ENCODE measurements around the gene OR8D2.
"Not testable (repeated sequence)": the region's sequence is repeated elsewhere in the genome, so short reads cannot be mapped to it uniquely, and the experiment has no call there.

The OR8D2 gene

DNA sequence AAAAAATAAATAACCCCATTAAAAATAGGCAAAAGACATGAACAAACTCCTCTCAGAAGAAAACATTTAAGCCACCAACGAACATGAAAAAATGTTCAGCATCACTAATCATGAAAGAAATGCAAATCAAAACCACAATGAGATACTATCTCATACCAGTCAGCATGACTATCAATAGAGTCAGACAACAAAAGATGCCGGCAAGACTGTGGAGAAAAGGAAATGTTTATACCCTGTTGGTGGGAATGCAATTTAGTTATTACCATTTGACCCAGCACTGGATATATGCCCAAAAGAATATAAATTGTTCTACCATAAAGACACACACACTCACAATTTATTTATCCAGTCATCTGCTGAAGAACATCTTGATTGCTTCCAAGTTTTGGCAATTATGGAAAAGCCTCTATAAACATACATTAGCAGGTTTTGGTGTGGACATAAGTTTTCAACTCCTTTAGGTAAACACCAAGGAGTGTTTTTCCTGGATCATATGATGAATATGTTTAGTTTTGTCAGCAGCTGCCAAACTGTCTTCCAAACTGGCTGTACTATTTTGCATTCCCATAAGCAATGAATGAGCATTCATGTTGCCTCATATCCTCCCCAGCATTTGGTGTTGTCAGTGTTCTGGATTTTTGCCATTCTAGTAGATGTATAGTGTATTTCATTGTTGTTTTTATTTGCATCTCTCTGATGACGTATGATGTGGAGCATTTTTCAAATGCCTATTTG lies 34.2 kb downstream of the OR8D2 start:
- no peak for DNase-seq

GRCh38 chr11:124278261-124278660 lies 41.7 kb downstream of the OR8D2 start:
- no peak for DNase-seq

DNA sequence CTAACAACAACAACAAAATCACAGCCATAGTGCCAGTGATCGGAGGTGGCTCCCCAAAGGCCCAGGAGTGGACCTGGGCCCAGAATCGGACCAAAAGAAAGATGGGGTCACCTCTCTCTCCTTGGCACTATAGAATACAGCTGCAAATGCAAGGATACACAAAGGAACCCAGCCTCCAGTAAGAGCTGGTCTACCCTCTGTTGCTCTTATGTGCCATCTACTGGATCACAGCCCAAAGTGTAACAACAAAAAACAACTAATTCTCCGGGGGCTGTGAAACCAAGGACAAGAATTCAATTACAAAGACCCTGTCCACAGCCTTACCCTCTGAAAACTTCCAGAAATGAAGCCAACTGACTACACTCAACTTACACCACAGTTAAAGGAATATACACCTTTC lies 42.2 kb downstream of the OR8D2 start:
- no peak for DNase-seq

- no peak for DNase-seq
Measured at GRCh38 chr11:124277207-124277606, 42.8 kb downstream of the OR8D2 start.

- DNase-seq = no peak
Measured at GRCh38 chr11:124276081-124276480, 43.9 kb downstream of the OR8D2 start.

DNA sequence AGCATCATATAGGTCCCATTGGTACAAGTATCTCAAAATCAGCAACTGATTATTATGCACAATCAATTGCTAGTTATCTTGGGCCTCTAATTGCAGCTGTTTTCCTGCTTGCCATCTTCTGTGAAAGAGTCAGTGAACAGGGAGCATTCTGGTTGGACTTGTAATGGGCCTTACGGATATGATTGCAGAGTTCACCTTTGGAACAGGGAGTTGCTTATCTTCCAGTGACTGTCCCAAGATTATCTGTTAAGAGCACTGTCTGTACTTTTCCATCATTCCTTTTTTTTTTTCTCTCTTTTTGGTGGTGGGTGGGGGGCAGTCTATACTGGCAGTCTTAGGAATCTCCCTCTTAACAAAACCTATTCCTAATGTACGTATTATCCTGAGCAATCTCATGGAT lies 46.0 kb downstream of the OR8D2 start:
- no peak for DNase-seq

DNA sequence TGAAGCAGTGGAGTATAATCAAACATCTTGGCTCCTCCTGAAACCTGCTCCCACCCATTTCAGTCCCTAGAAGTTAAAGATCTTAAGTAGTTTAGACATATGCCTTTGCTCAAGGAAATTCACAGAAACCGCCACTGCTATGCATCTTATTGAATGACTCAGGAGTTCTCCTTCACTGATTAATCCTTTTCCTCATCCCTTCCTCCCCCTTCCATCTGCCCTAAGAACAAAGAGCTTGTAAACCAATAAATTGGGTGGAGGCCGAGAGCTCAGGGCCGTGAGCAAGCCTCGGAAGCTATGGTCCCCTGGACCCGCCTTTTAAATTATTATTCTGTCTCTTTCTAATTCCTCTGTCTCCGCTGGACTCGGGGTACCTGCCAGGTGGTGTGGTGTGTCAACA lies 49.1 kb downstream of the OR8D2 start:
- DNase-seq = not testable (repeated sequence)
